Upper lobe of left lung (tissue), 6 donors: ENCODE measurements around the gene OR52E6. TPM values are rescaled to one million over a fixed set of nuclear protein-coding genes. Genes with fewer than 3 reads are reported as not detected.

ENCODE experiments used
- ATAC-seq, 2 donors: fragments of 200-7000 bp; cut with Tn5 transposase; one replicate each; pipeline ENCODE4 v1.9.1; 2022; ENCODE audit warnings: mild to moderate bottlenecking in 2 of 2, moderate library complexity in 2 of 2; ENCODE audit not compliant: low FRiP score in 2 of 2
- DNase-seq, 2 donors: peaks; one replicate each; pipeline ENCODE4 v3.0.0-alpha.2; 2019 to 2020
- H3K27ac ChIP-seq, 4 donors: fragments of 200-600 bp; sonication (generic); one replicate each; pipeline ENCODE4 v1.5.1; 2016 to 2019
- H3K27me3 ChIP-seq, 4 donors: fragments of 200-600 bp; sonication (generic); one replicate each; pipeline ENCODE4 v1.5.1; 2017 to 2019
- H3K36me3 ChIP-seq, 4 donors: fragments of 200-600 bp; sonication (generic); one replicate each; pipeline ENCODE4 v1.5.1; 2016 to 2019
- H3K4me1 ChIP-seq, 4 donors: fragments of 200-600 bp; sonication (generic); one replicate each; pipeline ENCODE4 v1.5.1; 2018 to 2019
- H3K4me3 ChIP-seq, 4 donors: fragments of 200-600 bp; sonication (generic); one replicate each; pipeline ENCODE4 v1.5.1; 2017 to 2019; ENCODE audit warnings: mild to moderate bottlenecking in 2 of 4, moderate library complexity in 1 of 4
- H3K9me3 ChIP-seq, 4 donors: fragments of 200-600 bp; sonication (generic); one replicate each; pipeline ENCODE4 v1.5.1; 2018 to 2019
- EP300 ChIP-seq, 4 donors: sonication (generic); formaldehyde crosslinking; IDR thresholded peaks; one replicate each; pipeline ENCODE4 v1.5.1; 2017; ENCODE audit warnings: antibody characterized with exemption in 4 of 4, control low read depth in 2 of 4
- POLR2A ChIP-seq, 4 donors: fragments of 450-650 bp; IDR thresholded peaks; one replicate each; pipeline ENCODE4 v1.5.1; 2016 to 2017; ENCODE audit warnings: antibody characterized with exemption in 4 of 4, mild to moderate bottlenecking in 2 of 4
- POLR2AphosphoS5 ChIP-seq, 2 donors: sonication (generic); formaldehyde crosslinking; IDR thresholded peaks; one replicate each; pipeline ENCODE4 v1.5.1; 2017; ENCODE audit warnings: antibody characterized with exemption in 2 of 2
- WGBS, 2 donors: methylation state at CpG; one replicate each; pipeline ENCODE4 v1.1.5; 2017 to 2018; 5-methylcytosine and 5-hydroxymethylcytosine counted together
- total RNA-seq, 6 donors: library from RNA; depleted of rRNA in 4 of 6; stranded (reverse); fragments of >200 nt in 4 of 6; gene quantifications; one replicate each; pipeline versions ENCODE4 v1.1.0 to v1.2.1, GENCODE V29; 2016 to 2021
- TF ChIP-seq, protein P1 (sequence below), 6 experiments: fragments of 450-650 bp in 4 of 6; fragments of 200-600 bp in 2 of 6; sonication (generic) in 2 of 6; IDR thresholded peaks; one replicate each; pipeline ENCODE4 v1.5.1; 2016 to 2019; ENCODE audit warnings: antibody characterized with exemption in 6 of 6
- donor health status: DM: no; HTN: no; CAD: no; lungs with moderate emphysema.
- donor health status: DM: no; HTN: yes; CAD: no; lungs with severe emphysema.

OR52E6 gene
- total RNA-seq, 6 donors from 2014 or later, result not detected

GRCh38 chr11:5847711-5848110 is 6.0 kb upstream of the OR52E6 start:
- Histone ChIP-seq H3K27me3 (no peaks in the 10 kb centered on the region), H3K9me3 (no peaks in the 10 kb centered on the region), H3K27ac (no peak overlapping the region), H3K4me1 (no peaks in the 10 kb centered on the region), H3K36me3 (no peaks in the 10 kb centered on the region), H3K4me3 (no peak overlapping the region)
- DNase-seq (no peak), ATAC-seq (no peak)
- TF ChIP-seq POLR2A (IDR thresholded peaks at IDR 0.05), result no peak
- TF ChIP-seq POLR2AphosphoS5 (IDR thresholded peaks at IDR 0.05), result no peak
- TF ChIP-seq, protein P1, sequence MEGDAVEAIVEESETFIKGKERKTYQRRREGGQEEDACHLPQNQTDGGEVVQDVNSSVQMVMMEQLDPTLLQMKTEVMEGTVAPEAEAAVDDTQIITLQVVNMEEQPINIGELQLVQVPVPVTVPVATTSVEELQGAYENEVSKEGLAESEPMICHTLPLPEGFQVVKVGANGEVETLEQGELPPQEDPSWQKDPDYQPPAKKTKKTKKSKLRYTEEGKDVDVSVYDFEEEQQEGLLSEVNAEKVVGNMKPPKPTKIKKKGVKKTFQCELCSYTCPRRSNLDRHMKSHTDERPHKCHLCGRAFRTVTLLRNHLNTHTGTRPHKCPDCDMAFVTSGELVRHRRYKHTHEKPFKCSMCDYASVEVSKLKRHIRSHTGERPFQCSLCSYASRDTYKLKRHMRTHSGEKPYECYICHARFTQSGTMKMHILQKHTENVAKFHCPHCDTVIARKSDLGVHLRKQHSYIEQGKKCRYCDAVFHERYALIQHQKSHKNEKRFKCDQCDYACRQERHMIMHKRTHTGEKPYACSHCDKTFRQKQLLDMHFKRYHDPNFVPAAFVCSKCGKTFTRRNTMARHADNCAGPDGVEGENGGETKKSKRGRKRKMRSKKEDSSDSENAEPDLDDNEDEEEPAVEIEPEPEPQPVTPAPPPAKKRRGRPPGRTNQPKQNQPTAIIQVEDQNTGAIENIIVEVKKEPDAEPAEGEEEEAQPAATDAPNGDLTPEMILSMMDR (IDR thresholded peaks at IDR 0.05), result no peak

- 37 to 43% methylated on average over 1 of the region's 1 CpG for WGBS, 2 donors
- Histone ChIP-seq H3K36me3 (no peaks in the 10 kb centered on the region), H3K27ac (no peak overlapping the region), H3K4me3 (no peak overlapping the region), H3K27me3 (no peaks in the 10 kb centered on the region), H3K4me1 (no peaks in the 10 kb centered on the region), H3K9me3 (no peaks in the 10 kb centered on the region)
- TF ChIP-seq EP300 (IDR thresholded peaks at IDR 0.05) (no peak), POLR2A (IDR thresholded peaks at IDR 0.05) (no peak), POLR2AphosphoS5 (IDR thresholded peaks at IDR 0.05) (no peak)
- TF ChIP-seq, protein P1 (IDR thresholded peaks at IDR 0.05), result no peak
- no peak for DNase-seq
- ATAC-seq, result no peak
These were observed 5.0 kb upstream of the OR52E6 start for GRCh38 chr11:5846701-5847100.

GRCh38 chr11:5837695-5838094 is 4.0 kb downstream of the OR52E6 start:
- no peak overlapping the region for H3K4me3 ChIP-seq
- 82 to 94% methylated on average over 2 of the region's 2 CpGs for WGBS, 2 donors
- H3K9me3 ChIP-seq, result no peaks in the 10 kb centered on the region
- no peaks in the 10 kb centered on the region for H3K36me3 ChIP-seq
- no peaks in the 10 kb centered on the region for H3K4me1 ChIP-seq
- TF ChIP-seq POLR2AphosphoS5 (IDR thresholded peaks at IDR 0.05) (no peak), POLR2A (IDR thresholded peaks at IDR 0.05) (no peak), EP300 (IDR thresholded peaks at IDR 0.05) (no peak)
- TF ChIP-seq, protein P1 (IDR thresholded peaks at IDR 0.05), result no peak
- no peaks in the 10 kb centered on the region for H3K27me3 ChIP-seq
- no peak overlapping the region for H3K27ac ChIP-seq
- no peak for DNase-seq
- ATAC-seq, result no peak

- Histone ChIP-seq H3K4me1 (no peaks in the 10 kb centered on the region), H3K9me3 (no peaks in the 10 kb centered on the region), H3K27ac (no peak overlapping the region), H3K4me3 (no peak overlapping the region), H3K36me3 (no peaks in the 10 kb centered on the region), H3K27me3 (no peaks in the 10 kb centered on the region)
- TF ChIP-seq POLR2AphosphoS5 (IDR thresholded peaks at IDR 0.05) (no peak), POLR2A (IDR thresholded peaks at IDR 0.05) (no peak), EP300 (IDR thresholded peaks at IDR 0.05) (no peak)
- TF ChIP-seq, protein P1 (IDR thresholded peaks at IDR 0.05), result no peak
- WGBS, 2 donors, result 47 to 53% methylated on average over 2 of the region's 2 CpGs
- ATAC-seq (no peak), DNase-seq (no peak)
These were observed 8.3 kb downstream of the OR52E6 start for GRCh38 chr11:5833446-5833845.

- 87 to 97% methylated on average over 6 of the region's 6 CpGs for WGBS, 2 donors
- no peaks in the 10 kb centered on the region for H3K4me1 ChIP-seq
- no peak overlapping the region for H3K4me3 ChIP-seq
- H3K27ac ChIP-seq, result no peak overlapping the region
- TF ChIP-seq POLR2A (IDR thresholded peaks at IDR 0.05) (no peak), POLR2AphosphoS5 (IDR thresholded peaks at IDR 0.05) (no peak), EP300 (IDR thresholded peaks at IDR 0.05) (no peak)
- TF ChIP-seq, protein P1 (IDR thresholded peaks at IDR 0.05), result no peak
- DNase-seq (no peak), ATAC-seq (no peak)
- no peaks in the 10 kb centered on the region for H3K9me3 ChIP-seq
- no peaks in the 10 kb centered on the region for H3K27me3 ChIP-seq
- H3K36me3 ChIP-seq, result no peaks in the 10 kb centered on the region
These were observed 10.4 kb downstream of the OR52E6 start for GRCh38 chr11:5831196-5831829.
